NCI-H2081 (cell line): ENCODE measurements around the gene GLTP.
"Not testable (repeated sequence)": the region's sequence is repeated elsewhere in the genome, so short reads cannot be mapped to it uniquely, and the experiment has no call there.

ENCODE experiments used
- DNase-seq, 2 experiments: peaks; one replicate each; lab custom pipeline; 2025; lab: John Stamatoyannopoulos, UW

Gene GLTP

DNA sequence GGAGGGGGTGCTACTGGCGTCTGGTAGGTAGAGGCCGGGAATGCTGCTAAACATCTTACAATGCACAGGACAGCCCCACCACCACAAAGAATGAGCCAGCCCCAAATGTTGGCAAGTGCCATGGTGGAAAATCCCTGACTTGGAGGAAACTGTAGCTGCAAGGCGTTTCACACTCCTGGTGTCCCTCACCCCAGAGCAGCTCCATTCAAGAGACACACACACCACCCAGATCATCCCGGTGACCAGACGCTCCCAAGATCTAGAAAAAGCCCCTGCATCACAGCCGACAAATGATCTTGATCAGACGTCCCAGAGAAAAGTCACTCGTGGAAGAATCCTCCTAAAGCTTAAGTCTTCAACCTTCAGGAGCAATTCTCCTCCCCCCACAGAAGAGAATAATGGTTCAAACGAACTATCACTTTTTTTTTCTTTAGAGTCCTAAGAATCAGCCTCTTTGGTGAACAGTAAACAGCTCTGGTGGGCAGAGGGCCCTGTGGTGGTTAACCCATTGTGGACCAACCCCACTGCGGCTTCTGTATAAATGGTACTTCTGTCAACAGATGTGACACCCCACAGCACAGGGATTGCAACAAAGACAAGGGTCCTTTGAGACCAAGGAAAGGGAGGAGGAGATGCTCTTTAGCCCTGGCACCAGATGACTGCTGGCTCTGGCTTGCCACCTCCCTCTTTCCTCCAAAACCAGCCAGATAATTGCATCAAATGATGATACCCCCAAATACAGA, 2.7 kb downstream of the GLTP start:
- no peak for DNase-seq

DNA sequence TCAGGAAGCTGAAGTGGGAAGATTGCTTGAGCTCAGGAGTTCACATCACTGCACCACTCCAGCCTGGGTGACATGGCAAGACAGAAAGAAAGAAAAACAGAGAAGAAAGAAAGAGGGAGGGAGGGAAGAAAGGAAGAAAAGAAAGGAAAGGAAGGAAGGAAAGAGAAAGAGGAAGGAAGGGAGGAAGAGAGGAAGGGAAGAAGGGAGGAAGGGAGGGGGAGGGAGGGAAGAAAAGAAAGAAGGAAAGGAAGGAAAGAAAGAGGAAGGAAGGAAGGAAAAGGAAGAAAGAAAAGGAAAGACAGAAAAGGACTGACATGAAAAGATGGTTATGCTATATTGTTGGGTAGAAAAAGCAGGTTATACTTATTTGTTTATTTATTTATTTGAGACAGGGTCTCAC, 3.9 kb downstream of the GLTP start:
- no peak for DNase-seq

DNA sequence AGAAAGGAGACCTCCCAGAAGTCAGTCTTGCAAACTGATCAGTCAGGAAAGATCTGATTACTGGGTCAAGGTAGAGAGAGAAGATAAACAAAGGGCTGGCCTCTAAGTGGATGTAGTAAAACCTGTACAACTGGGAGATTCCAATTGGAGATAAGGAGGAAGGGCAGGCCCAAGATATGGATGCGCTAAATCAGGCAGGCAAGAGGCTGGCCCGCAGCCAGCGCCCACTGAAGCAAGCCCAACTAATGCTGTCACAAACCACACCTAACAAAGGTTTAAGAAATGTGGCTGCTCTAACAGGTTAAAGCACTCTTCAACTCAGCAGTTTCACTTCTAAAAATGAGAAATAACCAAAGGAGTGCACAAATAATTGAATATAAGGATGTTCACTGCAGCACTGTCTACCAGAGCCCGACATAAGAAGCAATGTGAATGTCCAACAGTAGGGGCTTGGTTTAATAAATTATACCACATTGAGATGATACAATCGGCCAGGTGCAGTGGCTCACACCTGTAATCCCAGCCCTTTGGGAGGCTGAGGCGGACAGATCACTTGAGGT, 4.7 kb downstream of the GLTP start:
- DNase-seq: no peak

DNA sequence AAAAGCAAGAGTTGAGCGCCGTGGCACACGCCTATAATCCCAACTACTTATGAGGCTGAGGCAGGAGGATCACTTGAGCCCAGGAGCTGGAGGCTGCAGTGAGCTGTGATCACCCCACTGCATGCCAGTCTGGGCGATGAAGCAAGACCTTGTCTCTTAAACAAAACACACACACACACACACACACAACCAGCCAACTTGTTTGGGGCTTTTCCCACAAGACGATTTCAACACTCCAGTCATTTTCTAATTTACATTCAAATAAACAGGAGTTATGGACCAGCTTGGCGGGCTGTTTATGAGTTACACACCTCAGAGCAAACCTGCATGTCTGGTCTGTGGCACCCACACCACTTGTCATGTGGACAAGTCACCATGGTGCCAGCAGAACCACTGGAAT, 6.7 kb downstream of the GLTP start:
- no peak for DNase-seq

- no peak for DNase-seq
Observed at GRCh38 chr12:109871668-109872314, 8.6 kb downstream of the GLTP start.

DNA sequence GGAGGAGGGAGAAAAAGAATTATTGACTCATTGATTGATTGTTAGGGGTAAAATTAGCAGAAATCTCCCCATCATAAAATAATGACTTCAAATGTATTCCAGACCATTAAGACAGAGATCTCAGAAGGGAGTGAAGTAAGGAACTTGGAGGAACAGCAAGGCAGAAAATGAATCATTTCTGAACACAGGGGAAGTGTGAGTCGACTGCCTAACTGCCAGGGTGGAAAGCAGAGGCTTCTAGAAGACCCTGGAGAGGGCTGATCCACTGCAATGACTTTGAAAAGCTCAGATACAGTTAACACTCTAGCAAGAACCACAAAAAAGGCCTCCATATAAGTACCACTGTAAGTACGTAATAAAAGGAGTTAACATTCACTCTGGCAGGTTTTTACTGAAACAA, 9.7 kb downstream of the GLTP start:
- DNase-seq: no peak

- no peak for DNase-seq
Observed at GRCh38 chr12:109868182-109869051, 11.9 kb downstream of the GLTP start.

GRCh38 chr12:109864916-109865315, 15.4 kb downstream of the GLTP start:
- no peak for DNase-seq

- no peak for DNase-seq
Observed at GRCh38 chr12:109863847-109864712, 16.3 kb downstream of the GLTP start.

- not testable (repeated sequence) for DNase-seq
Observed at GRCh38 chr12:109862491-109862890, 17.9 kb downstream of the GLTP start.

DNA sequence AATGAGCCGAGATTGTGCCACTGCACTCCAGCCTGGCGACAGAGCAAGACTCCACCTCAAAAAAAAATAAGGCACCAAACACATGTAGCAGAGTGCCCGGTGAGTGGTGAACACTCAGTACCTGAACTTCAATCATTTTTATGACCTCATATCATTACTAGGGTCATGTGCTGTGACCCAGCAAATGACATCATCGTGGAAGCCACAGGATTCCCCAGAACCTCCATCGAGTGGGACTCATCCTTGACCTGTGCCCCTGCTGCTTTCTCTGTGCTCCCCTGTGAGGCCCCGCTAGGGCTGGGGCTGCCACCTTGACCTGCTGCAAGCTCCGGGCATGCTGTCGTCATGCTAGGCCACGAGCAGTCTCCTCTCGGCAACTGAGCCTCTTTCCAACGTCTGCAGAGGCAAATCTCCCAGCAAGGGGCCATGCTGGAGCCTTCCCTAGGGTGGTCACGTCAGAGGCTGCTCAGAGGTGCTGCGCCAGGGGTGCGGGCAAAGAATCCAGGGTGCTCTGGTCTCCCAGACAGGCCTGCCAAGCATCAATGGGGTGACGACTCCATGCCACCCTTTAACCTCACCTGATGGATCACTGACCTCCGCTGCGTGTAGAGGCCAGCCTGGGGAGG, 18.5 kb downstream of the GLTP start:
- DNase-seq: no peak

DNA sequence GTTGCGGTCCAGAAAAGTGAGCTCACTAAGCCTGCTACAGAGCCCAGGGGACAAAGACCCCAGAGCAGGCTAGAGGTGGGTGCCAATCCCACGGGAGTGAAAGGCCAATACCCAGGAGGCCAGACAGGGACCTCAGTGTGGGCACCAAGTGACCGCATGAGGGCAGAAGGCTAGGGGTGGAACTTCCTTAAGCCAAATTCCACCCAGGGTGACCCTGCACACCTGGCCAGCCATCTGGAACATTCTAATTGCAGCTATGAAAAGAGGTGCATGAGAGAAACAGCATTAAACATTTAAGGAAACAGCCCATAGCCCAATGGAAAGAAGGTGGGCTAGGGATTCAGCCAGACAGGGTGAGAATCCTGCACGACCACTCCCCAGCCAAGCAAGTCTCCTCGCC, 19.4 kb downstream of the GLTP start:
- no peak for DNase-seq

DNA sequence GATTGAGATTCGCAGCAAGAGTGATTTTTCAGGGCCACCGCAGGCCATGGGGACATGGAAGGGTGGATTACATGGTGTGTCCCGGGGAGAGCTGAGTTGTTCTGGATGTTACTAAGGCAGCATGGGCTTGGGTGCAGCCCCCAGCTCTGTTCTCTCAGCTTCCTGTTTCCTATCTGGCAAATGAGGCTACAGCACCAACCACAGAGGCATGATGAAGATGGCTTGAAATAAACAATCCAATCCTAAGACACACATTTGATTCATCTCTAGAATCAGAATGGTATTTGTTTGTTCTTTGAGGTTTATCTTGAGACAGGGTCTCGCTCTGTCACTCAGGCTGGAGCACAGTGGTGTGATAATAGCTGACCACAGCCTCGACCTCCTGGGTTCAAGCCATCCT, 21.6 kb downstream of the GLTP start:
- DNase-seq: no peak

DNA sequence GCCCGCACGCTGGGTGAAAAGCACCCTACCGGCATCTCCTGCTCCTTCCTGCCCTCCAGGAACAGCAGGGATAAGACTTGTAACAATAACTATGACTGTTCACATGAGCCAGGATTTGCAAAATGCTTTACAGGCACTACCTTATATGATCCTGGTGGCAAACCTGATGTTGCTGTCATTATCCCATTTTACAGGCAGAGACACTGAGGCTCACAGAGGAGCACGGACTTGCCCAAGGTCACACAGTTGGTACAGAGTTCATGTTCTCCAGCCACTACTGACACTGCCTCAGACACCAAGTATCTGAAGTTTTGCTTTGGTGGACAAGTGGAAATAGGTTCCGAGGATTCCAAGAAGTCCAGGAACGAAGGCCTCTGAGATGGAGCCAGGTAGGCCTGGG, 22.6 kb downstream of the GLTP start:
- no peak for DNase-seq

DNA sequence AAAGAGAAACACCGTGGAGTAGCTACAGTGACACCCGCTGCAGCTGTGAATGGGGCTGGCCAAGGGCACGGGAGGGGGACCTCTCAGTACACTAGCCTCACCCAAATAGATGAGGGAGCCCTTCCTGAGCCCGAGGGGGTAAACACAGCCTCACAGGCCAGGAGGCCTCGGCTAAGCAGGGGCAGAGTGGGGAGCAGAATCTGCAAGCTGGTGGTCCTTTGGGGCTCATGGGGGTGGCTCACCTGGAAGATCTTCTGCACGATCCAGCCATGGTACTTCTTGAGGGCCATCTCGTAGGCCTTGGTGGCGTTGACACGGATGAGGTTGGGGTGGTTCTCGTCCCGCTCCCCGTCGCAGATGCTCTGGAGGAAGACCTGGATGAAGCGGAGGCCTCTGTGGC, 25.0 kb downstream of the GLTP start:
- no peak for DNase-seq

DNA sequence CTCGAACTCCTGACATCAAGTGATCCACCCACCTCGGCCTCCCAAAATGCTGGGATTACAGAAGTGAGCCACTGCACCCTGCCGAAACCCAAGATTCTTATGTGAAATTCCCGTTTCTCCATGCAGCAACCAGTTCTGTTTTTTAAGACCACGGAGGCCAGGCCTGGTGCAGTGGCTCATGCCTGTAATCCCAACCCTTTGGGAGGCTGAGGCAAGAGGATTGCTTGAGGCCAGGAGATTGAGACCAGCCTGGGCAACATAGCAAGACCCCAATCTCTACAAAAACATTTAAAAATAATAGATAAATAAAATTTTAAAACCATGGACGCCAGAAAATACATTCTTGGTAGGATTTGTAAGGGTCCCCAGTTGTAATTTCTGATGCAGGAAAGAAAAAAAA, 29.8 kb downstream of the GLTP start:
- not testable (repeated sequence) for DNase-seq

DNA sequence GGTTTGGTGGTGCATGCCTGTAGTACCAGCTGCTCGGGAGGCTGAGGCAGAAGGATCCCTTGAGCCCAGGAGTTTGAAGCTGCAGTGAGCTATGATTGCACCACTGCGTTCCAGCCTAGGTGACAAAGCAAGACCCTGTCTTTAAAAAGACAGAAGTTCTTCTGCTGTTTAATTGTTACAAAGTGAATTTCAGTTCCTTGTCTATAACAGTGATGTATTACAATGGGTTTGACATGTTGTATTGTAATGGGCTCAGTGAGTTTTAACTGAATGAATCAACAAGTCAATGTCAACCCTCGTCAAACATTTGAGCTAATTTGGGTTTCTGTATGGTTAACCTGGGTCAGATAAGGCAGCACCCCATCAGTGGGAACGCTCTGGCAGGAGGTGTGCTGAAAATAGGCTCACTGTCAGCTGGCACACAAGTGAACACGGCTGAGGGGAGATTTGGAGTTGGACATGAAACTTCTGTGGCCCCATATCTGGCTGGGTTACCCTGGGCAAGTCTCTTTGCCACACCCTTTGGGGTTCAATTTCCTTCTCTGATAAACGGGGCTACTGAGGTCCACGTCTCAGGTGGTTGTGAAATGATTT, 33.1 kb downstream of the GLTP start:
- no peak for DNase-seq

DNA sequence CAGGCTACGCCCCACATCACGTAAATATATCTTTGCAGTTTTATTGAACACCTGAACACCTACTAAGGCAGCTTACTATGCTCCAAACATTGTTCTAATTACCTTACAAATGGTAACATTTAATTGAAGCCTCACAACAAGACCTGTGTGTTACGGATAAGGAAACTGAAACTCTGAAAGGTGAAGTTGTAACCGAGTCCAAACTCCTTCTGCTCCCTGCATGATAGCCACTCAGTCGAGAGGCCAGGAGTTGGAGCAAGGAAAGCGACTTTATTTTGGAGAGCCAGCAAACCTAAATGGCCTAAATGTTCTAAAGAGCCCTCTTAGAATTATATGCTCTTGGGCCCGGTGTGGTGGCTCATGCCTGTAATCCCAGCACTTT, 34.5 kb downstream of the GLTP start:
- no peak for DNase-seq

- peak; percentile 81 to 82 for DNase-seq
Observed at GRCh38 chr12:109844983-109845823, 35.1 kb downstream of the GLTP start.

GRCh38 chr12:109844091-109844490, 36.2 kb downstream of the GLTP start:
- DNase-seq: no peak
